Mononuclear cell (primary cell): Measurements from ENCODE around the gene PSME4. TPM values are rescaled to one million over a fixed set of nuclear protein-coding genes. Genes with fewer than 3 reads are reported as not detected.
"Not testable (repeated sequence)": the region's sequence is repeated elsewhere in the genome, so short reads cannot be mapped to it uniquely, and the experiment has no call there.

Experiments
- H3K27me3 ChIP-seq: 2 replicates; pipeline ENCODE4 v1.6.0; 2011; ENCODE audit warnings: low read length, control low read depth; ENCODE audit not compliant: insufficient read depth
- H3K4me1 ChIP-seq: 2 replicates; pipeline ENCODE4 v1.5.1; 2011; ENCODE audit warnings: mild to moderate bottlenecking, low read length, control low read depth; ENCODE audit not compliant: insufficient read depth
- H3K4me3 ChIP-seq: 2 replicates; pipeline ENCODE4 v1.5.1; 2011; ENCODE audit warnings: mild to moderate bottlenecking, low read length, moderate library complexity
- H3K9me3 ChIP-seq: 2 replicates; pipeline ENCODE4 v1.5.1; 2011; ENCODE audit warnings: low read depth, mild to moderate bottlenecking, control low read depth, low read length
- total RNA-seq: library from RNA; depleted of rRNA; stranded (reverse); fragments of >200 nt; gene quantifications from one replicate; pipeline ENCODE4 v1.2.3, GENCODE V29; 2012

The PSME4 gene
- total RNA-seq, 1 donor, result 141 TPM

DNA sequence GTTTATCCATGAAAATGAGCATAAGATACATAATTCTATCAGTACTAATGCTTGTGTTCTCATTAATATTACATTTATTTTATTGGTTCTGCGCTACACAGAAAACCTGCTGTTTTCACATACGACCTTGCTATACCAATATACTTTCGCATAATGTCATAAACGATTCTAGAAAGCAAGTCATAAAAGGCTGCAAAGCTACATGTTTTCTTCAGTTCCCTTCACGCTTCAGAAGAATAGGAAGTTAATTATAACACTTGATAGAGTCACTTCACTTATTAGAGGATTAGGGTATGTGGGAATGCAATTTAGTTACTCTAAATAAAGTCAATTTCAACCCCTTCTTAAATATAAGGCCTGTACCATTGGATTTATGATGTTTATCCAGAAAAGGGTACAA is 29.0 kb downstream of the PSME4 start:
- Histone ChIP-seq H3K4me1 (peaks cover 13% of the 10 kb centered on the region), H3K4me3 (no peak overlapping the region), H3K27me3 (no peaks in the 10 kb centered on the region), H3K9me3 (no peaks in the 10 kb centered on the region)

- H3K4me1 ChIP-seq, result no peaks in the 10 kb centered on the region
- H3K27me3 ChIP-seq, result no peaks in the 10 kb centered on the region
- H3K9me3 ChIP-seq, result no peaks in the 10 kb centered on the region
- H3K4me3 ChIP-seq, result no peak overlapping the region
Observed at GRCh38 chr2:53939656-53940055, 31.1 kb downstream of the PSME4 start.

DNA sequence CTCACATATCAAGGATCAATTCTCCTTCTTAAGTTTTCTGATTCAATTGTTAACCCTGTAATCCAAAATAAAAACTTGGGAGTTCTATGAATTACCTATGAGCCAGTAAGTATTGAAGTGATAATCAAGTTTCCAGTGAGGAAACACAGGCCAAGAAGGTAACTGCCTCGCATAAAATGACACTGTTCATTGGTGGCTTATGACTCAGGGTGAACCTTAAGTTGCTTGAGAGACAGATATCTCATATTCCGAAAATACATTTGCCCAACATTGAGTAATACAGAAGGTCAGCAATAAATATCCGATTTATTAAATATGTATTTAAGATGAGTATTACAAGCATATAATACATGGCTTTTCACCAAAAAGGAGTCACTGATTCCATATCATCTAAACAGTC is 31.9 kb downstream of the PSME4 start:
- Histone ChIP-seq H3K4me3 (no peak overlapping the region), H3K9me3 (no peaks in the 10 kb centered on the region), H3K27me3 (no peaks in the 10 kb centered on the region), H3K4me1 (no peaks in the 10 kb centered on the region)

- Histone ChIP-seq H3K4me3 (no peak overlapping the region), H3K27me3 (no peaks in the 10 kb centered on the region), H3K4me1 (no peaks in the 10 kb centered on the region), H3K9me3 (no peaks in the 10 kb centered on the region)
Observed at GRCh38 chr2:53933329-53933728, 37.5 kb downstream of the PSME4 start.

GRCh38 chr2:53926321-53926720 is 44.5 kb downstream of the PSME4 start:
- not testable (repeated sequence) for H3K27me3 ChIP-seq, H3K9me3 ChIP-seq, H3K4me1 ChIP-seq, H3K4me3 ChIP-seq

- H3K9me3 ChIP-seq, result no peaks in the 10 kb centered on the region
Observed at GRCh38 chr2:53913721-53914120, 57.1 kb downstream of the PSME4 start.

DNA sequence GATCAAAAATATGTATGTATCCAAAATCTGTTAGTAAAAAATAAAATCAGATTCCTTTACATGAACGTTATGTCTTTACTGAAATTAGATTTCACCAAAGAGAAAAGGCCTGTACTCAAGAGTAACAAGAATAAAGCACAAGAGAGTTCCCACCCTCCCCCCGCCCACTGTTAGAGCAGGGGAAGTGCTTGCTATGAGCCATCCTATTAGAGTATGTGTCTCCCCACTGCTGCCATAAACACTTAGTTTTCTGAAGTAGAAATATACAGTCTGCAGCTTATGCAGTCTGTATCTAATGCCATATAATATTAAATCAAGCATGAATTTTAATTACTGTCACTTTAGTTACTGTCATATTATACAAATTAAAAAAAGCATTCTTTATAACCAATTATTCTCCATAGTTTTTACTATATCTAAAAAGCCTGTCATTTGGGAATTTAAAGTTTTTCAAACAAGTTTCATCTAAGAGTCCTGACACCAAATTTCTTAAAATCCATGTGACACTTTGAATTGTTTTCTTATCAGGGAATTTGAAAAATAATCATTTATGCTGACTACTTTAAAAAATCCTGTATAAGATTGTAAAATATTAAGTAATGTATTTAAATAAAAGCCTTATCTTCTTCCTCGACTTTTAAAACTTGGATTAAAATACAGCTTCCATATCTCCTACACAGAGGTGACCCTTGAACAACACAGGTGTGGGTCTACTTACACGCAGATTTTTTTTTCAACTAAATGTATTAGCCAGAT is 59.2 kb downstream of the PSME4 start:
- H3K4me1 ChIP-seq, result no peaks in the 10 kb centered on the region
- no peaks in the 10 kb centered on the region for H3K9me3 ChIP-seq
- no peak overlapping the region for H3K4me3 ChIP-seq
- no peaks in the 10 kb centered on the region for H3K27me3 ChIP-seq

More at GRCh38 chr2:53913721-53914120, 57.1 kb downstream of the PSME4 start:
- Histone ChIP-seq H3K4me1 (no peaks in the 10 kb centered on the region), H3K27me3 (no peaks in the 10 kb centered on the region), H3K4me3 (no peak overlapping the region)

GRCh38 chr2:53907582-53907981 is 63.2 kb downstream of the PSME4 start:
- no peaks in the 10 kb centered on the region for H3K4me1 ChIP-seq
- no peak overlapping the region for H3K4me3 ChIP-seq
- no peaks in the 10 kb centered on the region for H3K27me3 ChIP-seq
- H3K9me3 ChIP-seq, result no peaks in the 10 kb centered on the region

DNA sequence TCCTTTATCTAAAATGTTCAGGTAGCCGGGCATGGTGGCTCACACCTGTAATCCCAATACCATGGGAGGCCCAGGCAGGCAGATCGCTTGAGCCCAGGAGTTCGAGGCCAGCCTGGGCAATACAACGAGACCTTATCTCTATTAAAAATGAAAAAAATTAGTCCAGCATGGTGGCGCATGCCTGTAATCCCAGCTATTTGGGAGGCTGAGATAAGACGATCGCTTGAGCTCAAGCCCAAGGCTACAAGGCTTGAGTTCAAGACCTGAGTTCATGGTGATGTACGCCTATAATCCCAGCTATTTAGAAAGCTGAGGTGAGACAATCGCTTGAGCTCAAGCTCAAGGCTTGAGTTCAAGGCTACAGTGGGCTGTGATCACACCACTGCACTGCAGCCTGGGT is 65.4 kb downstream of the PSME4 start:
- Histone ChIP-seq H3K9me3 (no peaks in the 10 kb centered on the region), H3K4me1 (no peaks in the 10 kb centered on the region), H3K27me3 (no peaks in the 10 kb centered on the region), H3K4me3 (no peak overlapping the region)

DNA sequence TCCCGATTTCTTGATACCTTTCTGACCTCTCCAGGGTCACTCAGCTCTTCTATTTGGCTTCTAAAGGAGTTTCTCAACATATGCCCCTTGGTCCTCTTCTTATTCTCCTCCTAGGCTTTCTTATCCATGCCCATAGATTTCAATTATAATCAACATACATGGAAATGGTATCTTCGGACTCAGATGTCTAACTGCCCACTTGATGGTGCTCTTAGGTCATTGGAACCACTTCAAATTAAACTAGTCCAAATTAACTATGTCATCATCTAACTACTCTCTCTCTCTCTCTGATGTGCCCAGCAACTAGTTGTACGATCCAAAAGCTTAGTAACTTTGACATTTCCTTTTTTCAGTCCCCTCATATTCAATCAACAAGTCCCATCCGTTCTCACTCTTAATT is 67.8 kb downstream of the PSME4 start:
- Histone ChIP-seq H3K4me1 (no peaks in the 10 kb centered on the region), H3K27me3 (no peaks in the 10 kb centered on the region), H3K4me3 (no peak overlapping the region), H3K9me3 (no peaks in the 10 kb centered on the region)

GRCh38 chr2:53901192-53901591 is 69.6 kb downstream of the PSME4 start:
- no peaks in the 10 kb centered on the region for H3K4me1 ChIP-seq
- H3K9me3 ChIP-seq, result no peaks in the 10 kb centered on the region
- no peak overlapping the region for H3K4me3 ChIP-seq
- H3K27me3 ChIP-seq, result no peaks in the 10 kb centered on the region

GRCh38 chr2:53896864-53897263 is 73.9 kb downstream of the PSME4 start:
- no peak overlapping the region for H3K4me3 ChIP-seq
- H3K9me3 ChIP-seq, result no peaks in the 10 kb centered on the region
- no peaks in the 10 kb centered on the region for H3K27me3 ChIP-seq
- H3K4me1 ChIP-seq, result no peaks in the 10 kb centered on the region

GRCh38 chr2:53886406-53887280 is 84.2 kb downstream of the PSME4 start:
- no peaks in the 10 kb centered on the region for H3K4me1 ChIP-seq
- no peak overlapping the region for H3K4me3 ChIP-seq
- no peaks in the 10 kb centered on the region for H3K27me3 ChIP-seq
- H3K9me3 ChIP-seq, result no peaks in the 10 kb centered on the region

- Histone ChIP-seq H3K4me3 (no peak overlapping the region), H3K27me3 (no peaks in the 10 kb centered on the region), H3K4me1 (no peaks in the 10 kb centered on the region), H3K9me3 (no peaks in the 10 kb centered on the region)
Observed at GRCh38 chr2:53884883-53885282, 85.9 kb downstream of the PSME4 start.

DNA sequence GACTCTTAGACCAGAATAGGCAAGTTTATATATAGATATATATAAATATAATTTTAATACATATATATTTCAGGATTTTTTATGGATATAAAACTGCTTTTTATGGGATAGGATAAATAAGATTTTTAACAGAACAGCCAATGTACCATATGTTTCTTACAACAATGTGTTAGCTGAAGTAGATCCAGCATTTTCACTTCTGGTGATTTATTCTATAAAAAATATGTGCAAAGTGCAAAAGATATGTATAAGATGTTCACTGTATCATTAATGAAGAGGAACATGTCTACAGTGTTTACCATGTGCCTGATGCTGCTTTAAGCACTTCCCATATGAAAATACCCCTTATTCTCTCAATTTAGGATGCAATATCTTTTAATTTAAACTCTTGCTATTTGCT is 88.8 kb downstream of the PSME4 start:
- H3K4me1 ChIP-seq, result no peaks in the 10 kb centered on the region

More for the DNA sequence above, 88.8 kb downstream of the PSME4 start:
- Histone ChIP-seq H3K4me3 (no peak overlapping the region), H3K9me3 (no peaks in the 10 kb centered on the region), H3K27me3 (no peaks in the 10 kb centered on the region)
